Prostate gland (tissue), 2 donors: ENCODE results near the gene ACE.

ENCODE experiments used
- CTCF ChIP-seq, 4 experiments: fragments of 200-600 bp in 2 of 4; fragments of 450-650 bp in 2 of 4; sonication (generic) in 2 of 4; IDR thresholded peaks; 1 replicate in 3 of 4; 2 replicates in 1 of 4; pipeline ENCODE4 v1.5.1; 2016 to 2019; ENCODE audit warnings: antibody characterized with exemption in 4 of 4, mild to moderate bottlenecking in 2 of 4, moderate library complexity in 2 of 4
- POLR2A ChIP-seq: fragments of 450-650 bp; IDR thresholded peaks from one replicate; pipeline ENCODE4 v1.6.1; 2016; ENCODE audit warnings: antibody characterized with exemption, mild to moderate bottlenecking

GRCh38 chr17:63464691-63465236 is 12.1 kb upstream of the ACE start:
- no peak for TF ChIP-seq CTCF (IDR thresholded peaks at IDR 0.05)
- TF ChIP-seq POLR2A = no peak
